HG03280 (cell line): ENCODE data around the gene PLCG2.

Experiments
- ATAC-seq: cut with Tn5 transposase; IDR thresholded peaks from one replicate; pipeline ENCODE4 v1.9.1; 2021; ENCODE audit warnings: mild to moderate bottlenecking, moderate library complexity; ENCODE audit not compliant: unreplicated experiment

Gene PLCG2

DNA sequence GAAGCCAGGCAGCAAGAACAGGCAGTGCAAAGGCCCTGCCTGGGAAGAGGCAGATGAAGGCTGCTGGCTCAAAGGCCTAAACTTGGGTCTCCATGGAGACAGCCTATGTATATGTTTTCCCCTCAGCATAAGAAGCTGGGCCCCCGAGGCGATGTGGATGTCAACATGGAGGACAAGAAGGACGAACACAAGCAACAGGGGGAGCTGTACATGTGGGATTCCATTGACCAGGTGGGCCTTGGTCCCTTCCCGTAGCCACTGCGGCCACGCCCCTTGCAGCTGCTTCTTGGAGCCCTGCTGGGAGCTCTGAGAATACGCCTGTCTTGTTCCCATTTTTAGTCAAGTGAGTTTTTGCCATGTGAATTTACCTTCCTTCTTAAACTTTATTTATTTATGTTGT is 126.2 kb downstream of the PLCG2 start:
- ATAC-seq = no peak

DNA sequence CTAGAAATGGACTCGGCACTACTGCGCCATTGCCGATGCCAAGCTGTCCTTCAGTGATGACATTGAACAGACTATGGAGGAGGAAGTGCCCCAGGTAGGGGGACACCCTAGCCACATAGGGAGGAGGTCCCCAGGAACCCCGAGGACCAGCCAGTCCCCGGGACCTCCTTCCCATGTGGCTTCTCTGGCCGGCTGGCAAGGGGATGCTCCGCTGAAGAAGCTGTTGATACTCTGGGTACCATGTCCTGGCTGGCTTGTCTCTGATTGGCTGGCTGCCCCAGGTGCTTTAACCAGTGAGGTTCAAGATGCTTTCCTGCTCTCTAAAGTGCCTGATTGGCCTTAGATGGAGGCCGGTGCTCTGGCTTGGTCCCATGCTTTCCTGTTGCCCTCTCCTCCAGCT is 128.6 kb downstream of the PLCG2 start:
- no peak for ATAC-seq

DNA sequence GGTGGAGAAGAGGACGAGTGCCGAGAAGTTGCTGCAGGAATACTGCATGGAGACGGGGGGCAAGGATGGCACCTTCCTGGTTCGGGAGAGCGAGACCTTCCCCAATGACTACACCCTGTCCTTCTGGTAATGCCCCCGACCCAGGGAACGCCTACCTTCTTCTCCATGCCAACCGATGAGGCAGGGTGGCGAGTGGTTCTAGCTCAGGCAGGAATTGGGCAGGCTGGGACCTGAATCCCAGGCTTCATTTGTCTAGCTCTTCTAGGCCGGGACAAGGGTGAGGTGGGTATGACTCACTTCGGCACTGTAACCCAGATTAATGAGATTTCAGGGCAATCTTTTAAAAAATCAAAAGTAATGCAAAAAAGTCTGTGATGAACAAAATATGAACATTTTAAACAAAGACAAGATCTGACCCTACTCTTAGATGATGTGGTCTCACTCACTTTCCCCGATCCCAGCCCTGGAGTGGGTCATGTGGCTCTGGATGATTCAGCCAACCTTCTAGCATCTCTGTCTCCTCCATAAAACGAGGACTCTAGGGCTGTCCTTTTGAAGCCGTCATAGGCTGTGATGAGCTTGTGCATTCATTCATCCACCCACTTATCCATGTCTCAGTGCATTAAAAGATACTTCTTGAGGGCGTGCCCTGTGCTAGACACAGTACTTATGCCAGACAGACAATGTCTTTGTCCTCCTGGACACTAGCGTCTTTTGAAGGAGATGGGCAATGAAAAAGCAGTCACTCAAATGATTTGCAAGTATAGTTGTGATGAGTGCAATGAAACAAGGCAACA is 129.6 kb downstream of the PLCG2 start:
- no peak for ATAC-seq

DNA sequence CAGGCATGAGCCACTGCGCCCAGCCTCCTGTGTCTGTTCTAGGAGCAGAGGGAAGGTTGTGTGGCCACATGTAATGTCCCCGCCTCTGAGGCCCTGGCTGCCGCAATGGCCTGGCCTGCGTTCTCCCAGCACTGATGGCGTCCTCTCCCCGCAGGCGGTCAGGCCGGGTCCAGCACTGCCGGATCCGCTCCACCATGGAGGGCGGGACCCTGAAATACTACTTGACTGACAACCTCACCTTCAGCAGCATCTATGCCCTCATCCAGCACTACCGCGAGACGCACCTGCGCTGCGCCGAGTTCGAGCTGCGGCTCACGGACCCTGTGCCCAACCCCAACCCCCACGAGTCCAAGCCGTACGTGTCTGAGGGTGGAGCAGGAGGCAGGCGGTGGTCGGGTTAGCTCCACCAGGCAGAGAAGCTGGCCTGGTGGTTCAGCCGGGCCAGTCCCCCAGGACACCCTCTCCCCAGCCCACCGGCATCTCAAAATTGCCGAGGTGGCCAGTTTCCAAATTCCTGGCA is 131.3 kb downstream of the PLCG2 start:
- ATAC-seq = no peak

DNA sequence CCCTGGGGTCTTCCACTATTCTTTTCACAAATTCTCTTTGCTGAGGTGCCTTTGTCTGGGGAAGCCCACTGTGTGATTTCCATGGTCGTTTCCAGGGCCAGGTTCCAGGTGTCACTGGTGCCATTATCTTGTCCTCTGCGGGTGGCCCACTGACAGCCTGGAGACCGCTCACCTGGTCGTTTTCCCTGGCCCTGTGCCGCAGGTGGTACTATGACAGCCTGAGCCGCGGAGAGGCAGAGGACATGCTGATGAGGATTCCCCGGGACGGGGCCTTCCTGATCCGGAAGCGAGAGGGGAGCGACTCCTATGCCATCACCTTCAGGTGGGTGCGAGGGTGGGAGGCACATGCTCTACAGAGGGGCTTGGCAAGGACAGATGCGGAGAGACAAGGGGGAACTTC is 133.3 kb downstream of the PLCG2 start:
- no peak for ATAC-seq

DNA sequence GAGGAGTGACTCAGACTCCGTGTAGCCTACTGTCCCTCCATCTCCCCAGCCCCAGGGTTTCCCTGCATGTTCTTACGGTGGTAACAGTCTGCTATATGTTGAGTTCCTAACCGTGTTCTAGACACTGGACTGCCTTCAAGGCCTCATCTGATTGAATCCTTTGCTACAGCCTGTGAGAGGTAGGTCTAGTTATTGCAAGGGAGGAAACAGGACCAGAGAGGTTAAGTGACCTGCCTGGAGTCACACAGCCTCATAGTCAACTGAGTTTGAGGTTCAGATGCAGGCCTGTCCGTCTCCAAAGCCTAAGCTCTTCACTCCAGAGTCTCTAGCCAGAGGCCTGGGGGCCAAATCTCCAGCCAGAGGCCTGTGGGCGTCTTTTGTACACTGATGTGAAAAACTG is 134.1 kb downstream of the PLCG2 start:
- ATAC-seq = no peak

DNA sequence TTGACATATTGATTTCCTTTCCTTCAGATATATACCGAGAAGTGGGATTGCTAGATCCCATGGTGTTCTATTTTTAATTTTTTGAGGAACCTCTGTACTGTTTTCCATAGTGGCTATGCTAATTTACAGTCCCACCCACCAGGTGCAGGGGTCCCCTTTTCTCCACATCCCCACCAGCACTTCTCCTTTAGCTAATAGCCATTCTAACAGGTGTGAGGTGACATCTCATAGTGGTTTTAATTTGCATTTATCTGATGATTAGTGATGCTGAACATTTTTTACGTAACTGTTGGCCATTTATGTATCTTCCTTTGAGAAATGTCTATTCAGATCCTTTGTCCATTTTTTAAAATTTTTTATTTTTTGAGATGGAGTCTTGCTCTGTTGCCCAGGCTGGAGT is 138.3 kb downstream of the PLCG2 start:
- ATAC-seq = no peak

DNA sequence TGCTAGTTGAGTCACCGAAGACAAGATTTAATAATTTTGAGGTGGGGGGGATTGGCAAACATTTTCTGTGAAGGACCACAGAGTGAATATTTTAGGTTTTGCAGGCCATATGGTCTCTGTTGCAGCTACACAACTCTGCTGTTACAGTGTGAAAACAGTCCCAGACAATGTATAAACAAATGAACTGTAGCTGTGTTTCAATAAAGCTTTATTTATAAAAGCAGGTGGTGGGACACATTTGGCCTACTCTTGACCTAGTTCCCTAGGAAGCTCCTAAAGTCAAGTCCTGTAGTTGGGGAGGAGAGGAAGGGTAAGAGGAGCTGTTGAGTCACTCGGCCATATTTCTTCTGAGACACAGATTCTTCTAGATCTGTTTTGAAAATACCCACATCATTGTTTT is 139.8 kb downstream of the PLCG2 start:
- ATAC-seq = no peak

DNA sequence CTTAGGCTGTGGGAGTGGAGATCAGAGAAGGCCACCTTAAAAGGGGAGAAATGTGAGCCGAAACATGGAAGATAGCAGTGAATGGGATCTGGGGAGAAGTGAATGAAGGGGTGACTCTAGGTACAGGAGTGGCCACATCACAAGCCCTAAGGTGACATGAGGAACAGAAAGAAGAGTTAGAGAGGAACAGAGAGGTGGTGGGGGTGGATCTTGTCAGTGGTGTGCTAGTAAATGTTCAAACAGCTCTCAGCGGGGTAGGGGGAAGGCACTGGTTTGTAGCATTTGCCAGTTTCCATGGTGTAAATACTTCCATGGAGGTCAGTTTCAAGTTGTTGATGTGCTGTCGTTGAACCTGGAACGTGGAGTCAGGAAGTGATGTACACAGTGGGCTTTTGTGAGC is 141.4 kb downstream of the PLCG2 start:
- no peak for ATAC-seq

DNA sequence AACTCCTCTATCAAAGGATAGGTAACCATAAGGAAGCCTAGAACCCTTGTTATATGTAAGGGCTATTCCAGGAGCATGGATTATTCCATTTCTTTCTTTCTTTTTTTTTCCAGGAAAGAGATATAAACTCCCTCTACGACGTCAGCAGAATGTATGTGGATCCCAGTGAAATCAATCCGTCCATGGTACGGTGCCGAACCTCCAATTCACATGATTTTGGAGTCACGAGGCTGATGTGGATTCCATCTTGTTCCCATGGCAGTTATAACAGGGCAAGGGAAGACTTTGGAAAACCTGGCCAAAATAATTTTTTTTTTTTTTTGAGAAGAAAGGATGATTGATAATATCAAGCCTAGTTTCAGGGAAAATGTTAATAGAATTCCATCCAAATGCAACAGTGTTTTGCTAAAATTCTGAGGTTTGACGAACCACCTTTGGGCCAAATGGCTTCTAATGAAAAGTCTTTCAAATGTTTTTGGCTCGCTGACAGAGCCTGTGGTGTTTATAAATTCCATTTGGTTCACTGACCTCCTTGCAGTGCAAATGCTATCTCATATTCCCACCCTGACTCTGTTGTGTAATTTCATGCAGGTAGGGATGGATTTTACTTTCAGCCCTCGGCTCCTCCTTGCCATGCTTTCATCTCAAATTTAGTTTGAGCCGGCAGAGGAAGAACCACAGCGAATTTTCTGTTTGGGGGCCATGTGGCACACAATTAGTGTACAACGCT is 142.2 kb downstream of the PLCG2 start:
- no peak for ATAC-seq

DNA sequence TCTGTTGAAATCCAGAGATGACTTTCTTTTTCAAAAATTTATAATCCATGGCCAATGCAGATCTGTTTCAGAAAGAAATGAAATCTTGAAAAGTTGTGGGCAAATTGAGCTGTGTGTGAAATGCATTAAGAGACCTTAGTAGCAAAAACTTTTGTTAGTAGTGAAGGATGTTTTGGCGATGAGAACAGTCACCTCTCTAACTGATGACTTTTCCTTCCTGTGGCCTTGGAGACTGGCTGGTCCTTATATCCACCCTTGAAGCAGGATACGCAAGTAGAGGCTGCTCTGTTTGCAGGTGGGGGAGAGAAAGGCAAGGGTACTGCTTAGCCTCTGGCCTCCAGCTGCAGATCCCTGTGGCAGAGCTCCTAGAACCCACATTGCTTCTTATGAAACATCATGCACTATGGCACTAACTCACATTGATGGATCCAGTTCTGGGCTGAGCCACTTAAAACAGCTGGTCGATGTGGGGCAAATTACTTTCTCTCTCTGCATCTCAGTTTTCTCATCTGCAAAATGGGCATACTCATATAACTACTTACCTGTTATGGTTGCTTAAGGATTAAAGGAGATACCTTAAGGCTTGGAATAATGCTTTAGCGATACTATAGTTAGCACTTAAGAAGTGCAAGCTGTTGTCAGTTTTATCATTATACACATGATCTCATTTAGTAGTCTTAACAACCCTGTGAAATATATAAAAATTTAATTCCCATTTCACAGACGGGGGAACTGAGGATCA is 142.9 kb downstream of the PLCG2 start:
- no peak for ATAC-seq

DNA sequence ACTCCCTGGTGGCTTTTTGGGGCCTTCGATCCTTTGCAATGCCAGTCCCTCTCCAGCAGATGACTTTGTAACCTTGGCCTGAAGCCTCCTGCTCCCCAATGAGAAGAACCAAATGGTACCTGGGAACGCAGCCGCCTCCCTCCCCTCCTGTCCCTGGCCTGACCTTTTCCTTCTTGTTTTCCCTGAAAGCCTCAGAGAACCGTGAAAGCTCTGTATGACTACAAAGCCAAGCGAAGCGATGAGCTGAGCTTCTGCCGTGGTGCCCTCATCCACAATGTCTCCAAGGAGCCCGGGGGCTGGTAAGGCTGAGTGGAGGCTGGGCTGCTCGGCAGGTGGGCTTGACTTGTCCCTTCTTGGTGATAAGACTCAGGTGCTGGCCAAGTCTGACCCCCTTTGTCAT is 144.2 kb downstream of the PLCG2 start:
- no peak for ATAC-seq

DNA sequence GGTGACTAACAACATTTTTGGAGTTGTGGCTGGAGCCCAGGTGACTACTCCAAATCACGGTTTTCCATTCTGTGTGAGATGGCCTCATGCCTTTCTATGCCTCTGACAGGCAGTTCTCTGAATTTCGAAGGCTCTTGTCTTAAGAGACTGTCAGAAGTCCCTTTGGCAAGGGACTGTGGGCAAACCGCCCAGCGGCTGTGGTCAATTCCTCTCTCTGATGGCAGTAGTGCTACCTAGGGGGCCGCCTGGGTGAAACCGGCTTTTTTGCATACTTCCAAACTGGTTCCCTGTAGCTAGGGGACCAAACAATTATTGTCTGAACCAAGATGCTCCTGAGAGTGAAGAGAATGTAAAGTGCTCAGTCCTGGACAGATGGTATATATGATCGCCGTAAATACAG is 145.9 kb downstream of the PLCG2 start:
- no peak for ATAC-seq

DNA sequence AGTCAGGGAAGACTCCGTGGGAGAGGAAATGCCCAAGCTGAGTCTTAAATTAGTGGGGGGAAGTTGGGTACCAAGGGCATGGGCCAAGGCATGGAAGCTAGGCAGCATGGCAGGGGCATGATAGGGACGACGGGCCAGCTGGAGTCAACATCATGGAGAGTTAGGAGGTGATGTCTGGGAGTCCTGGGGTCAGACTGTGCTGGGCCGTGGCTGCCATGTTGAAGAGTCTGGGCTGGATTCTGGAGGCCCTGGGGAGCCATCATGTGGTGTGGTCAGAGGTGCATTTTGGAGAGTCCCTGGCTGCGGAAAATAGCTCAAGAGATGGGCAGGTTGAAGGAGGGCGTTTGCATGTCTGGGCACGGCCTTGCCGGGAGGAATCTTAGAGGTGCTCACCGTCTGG is 146.9 kb downstream of the PLCG2 start:
- ATAC-seq = no peak

DNA sequence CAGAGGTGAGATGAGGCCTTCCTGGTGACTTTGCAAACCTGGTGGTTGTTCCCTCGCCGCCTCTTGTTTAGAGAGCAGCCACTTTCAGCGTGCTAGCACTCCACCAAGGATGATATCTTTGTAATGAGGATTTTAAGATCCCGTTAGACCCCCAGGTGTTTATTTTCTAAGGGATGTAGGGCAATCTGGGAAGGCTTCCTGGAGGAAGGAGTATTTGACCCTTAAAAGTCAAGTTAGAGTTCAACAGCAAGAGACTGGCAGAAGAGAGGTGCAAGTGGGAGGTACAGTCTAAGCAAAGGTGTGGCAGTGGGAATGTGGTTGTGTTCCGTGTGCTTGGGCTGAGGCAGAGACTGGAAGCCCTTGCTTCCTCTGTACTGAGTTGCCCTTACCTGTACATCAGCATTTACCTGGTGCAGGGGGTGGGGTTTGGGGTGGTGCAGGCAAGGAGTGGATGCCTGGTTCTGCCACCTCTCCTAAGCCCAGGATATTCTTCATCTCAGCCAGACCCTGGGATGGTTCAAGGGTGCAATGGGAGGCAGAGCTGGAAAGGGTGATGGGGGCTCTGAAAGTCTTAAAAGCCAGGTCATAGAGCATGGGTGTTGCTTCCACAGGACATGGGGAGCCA is 148.6 kb downstream of the PLCG2 start:
- no peak for ATAC-seq

DNA sequence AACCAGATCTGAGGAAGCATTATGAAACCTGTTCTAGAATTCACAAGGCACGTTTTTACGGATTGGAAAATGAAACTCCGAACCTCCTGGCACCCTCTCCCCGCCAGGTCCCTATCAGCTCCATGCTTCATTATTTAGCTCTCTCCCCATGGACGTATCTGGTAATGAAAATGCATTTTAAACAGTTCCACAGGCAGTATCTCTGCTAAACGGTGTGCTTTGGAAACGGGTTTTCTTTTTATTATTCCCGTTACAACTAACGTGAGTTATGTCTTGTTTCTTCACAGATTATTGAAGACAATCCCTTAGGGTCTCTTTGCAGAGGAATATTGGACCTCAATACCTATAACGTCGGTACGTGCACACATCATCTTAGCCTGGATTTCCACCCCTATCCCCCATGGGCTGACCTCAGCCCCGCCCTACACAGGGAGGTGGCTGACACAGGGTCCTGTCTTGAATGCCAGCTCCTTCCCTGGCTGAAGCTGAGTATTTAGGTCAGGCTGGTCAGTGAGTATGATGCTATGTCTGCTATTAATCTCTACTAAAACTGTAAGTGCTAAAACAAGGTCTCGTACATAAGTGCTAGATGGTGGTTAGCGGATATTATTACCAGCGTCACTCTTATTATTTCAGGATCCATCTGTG is 149.3 kb downstream of the PLCG2 start:
- no peak for ATAC-seq

DNA sequence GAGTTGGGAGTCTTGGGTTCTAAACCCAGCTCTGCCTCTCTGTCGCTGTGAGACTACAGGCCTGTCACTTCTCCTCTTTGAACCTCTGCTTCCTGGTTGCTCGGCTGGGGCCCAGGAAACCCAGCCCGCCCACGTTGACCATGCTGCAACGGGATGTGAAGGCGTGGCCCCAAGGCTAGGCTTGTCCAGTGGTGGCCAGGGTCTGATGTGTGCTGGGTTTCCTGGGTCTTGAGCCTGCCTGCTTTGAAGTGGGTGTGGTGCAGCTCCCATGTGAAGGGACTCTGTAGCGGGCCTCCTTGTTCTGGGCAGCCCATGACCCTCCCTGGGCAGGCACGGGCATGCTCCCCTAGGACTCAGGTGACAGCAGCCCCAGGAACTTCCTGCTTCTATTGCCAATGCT is 149.9 kb downstream of the PLCG2 start:
- no peak for ATAC-seq

DNA sequence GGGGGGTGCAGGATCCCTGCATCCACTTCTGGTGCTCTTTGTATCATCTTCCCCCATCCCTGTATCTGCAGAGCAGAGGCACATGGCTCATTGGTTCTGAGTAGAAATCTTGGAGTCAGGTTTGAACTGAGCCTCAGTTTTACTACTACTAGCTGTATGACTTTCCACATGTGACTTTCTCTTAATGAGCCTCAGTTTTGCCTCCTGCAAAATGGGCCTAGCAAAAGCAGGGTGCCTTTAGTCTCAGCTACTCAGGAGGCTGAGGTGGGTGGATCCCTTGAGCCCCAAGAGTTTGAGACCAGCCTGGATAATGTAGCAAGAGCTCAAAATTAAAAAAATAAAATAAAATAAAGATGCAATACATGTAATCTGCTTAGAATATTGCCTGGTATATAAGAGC is 150.8 kb downstream of the PLCG2 start:
- ATAC-seq = no peak

DNA sequence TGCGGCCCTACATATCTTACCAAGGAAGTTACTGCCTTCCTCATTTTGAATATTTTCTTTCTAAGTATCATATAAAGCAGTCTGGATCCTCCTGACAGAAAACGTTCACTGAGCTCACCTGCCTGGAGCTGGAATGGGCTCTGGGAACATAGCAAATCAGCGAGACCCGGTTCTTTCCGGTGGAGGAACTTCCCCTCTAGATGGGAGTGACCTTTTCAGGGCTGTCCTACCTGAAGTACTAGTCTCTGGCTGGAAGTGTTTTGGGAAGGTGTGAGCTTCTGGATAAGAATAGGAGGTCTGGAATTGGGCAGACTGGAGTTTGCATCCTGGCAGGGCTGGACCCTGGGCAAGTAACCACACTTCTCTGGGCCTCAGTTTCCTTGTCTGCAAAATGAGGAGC is 152.8 kb downstream of the PLCG2 start:
- no peak for ATAC-seq

DNA sequence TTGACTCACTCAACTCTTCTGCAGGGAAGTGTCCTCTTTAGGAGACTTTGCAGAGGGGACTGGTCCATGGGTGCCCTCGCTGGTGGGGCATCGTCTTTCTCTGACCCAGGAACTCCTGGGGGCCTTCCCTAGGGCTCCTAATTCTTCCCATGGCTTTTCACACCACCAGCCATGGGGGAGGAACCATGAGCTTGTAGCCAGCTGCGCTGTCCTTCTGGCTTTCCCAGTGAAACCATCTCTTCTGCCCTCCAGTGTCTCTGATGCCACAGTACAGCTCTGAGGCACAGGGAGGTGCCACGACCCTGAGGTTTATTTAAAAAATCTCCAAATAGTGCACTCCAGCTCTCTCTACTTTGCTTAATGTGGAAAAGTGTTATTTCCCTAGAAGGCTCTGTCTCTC is 153.6 kb downstream of the PLCG2 start:
- ATAC-seq = no peak

DNA sequence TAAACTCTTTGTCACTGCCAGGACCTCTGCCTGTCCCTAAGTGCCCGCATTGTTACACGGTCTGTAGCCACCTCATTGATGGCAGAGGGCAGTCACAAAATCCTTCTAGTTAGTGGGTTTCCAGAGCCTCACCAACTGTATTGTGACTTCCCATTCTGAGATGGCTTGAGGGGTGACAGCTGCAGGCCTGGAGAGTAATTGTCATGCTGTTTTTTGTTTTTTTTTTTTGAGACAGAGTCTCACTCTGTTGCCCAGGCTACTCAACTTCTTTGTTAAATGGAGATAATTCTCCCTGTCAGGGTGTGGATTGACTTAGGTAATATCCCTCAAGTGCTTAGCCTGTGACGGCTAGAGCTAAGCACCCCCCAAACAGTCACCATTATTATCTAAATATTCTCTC is 154.3 kb downstream of the PLCG2 start:
- no peak for ATAC-seq
